Muscle of arm (tissue), 12 donors: ENCODE data around the gene HOXC10. TPM values are rescaled to one million over a fixed set of nuclear protein-coding genes. Genes with fewer than 3 reads are reported as not detected.

Experiments used
- DNase-seq: peaks from one replicate; pipeline ENCODE4 v3.0.0-alpha.2; 2013
- polyA plus RNA-seq, 12 donors: library from polyadenylated mRNA; unstranded; fragments of 120-200 nt; gene quantifications; one replicate each; pipeline ENCODE4 v1.2.1, GENCODE V29; 2013; ENCODE audit not compliant: insufficient read length in 12 of 12

The HOXC10 gene
- polyA plus RNA-seq, 12 donors: 0.20 to 2.0 (median 0.57) TPM; not detected in 4

DNA sequence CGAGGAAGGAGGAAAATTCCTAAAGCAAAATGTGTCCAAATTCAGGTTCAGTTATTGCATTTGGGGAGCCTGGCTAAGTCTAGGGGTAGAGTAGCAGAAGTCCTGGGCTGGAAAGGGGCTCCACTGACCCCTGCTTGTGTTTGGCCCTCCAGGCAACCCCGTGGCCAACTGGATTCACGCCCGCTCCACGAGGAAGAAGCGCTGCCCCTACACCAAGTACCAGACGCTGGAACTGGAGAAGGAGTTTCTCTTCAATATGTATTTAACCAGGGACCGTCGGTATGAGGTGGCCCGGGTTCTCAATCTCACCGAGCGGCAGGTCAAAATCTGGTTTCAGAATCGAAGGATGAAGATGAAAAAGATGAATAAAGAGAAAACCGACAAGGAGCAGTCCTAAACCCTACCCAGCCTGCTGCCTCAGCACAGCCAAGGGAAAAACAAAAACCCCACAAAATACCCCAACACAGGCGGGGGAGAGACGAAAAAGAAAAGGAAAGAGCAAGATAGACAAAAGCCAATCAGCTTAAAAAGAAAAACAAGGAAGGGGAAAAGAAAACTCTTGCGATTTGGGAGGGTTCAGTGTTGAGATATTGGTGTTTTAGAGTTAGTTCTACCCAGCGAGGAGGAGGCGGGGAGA, 17.4 kb downstream of the HOXC10 start:
- DNase-seq: no peak

DNA sequence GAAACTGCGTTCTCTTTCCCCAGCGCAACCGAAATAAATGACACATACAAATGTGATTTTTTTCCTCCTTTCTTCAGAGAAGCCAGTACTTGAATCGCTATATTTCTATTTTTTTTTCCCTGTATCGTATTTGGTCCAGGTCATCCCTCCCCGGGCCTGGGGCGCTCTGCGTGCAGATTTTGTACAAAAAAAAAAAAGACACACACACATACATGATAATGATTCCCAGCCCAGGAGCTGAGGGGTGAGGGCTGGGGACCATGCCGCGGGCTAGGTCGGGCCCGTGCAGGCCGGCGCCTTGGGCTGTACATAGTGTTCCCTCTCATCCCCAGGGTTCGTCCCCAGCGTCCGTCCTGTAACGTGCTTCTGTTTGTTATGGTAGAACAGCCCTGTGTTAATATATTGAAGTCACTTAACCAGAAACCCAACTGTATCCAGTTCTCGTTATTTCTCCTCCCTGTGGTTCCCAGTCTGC, 18.0 kb downstream of the HOXC10 start:
- DNase-seq: no peak

DNA sequence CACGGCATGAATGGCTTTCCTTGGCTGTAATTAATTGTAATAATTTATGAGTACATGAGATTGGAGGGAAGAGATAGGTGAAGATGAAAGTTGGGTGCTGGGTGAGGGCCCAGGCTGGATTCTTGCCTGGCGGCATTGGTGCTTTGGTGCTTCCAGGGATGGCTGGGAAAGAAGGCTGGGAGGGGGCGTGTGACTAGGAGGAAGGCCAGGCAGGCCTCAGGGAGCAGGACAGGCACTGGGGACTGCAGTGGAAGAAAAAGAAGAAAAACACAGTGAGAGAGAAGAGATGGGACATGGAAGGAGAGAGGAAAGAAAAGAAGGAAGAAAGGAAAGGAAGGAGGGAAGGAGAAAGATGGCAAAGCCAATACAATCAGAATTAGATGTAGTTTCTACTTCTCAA, 18.7 kb downstream of the HOXC10 start:
- DNase-seq: no peak

DNA sequence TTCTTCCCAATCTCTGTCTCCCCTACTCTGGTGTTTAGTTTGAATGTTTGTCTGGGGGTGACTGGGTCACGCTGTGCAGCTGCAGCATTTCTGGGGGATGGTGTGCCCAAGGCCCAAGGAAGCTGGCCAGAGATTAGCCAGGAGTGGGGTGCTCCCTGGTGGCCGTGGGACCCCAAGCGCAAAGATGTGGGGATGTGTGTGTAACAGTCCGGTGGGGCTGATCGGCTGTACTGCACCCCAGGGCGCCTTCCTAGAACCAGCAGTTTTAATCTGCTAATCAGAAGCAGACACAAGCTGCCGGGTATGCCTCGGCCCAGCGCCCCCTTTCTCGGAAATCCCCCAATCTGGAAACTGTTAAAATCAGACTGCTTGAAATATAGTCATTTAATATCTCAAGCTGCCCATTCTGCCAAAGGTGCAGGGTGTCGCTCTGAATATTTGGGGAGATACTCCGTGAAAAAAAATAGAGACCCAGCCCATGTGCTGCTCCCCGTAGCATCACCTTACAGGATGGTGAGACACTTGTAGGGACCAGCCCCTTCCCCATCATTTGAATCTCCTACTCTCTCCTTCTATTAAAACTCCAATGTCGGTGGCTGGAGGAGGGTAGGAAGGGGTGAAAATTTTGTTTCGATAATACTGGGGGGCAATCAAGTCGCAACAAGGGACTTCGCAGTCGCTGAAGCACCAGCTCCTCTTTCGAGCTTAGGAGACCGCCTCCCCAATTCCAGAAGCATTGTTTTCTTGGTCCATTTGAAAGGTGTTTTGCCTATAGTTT, 19.3 kb downstream of the HOXC10 start:
- DNase-seq: no peak

DNA sequence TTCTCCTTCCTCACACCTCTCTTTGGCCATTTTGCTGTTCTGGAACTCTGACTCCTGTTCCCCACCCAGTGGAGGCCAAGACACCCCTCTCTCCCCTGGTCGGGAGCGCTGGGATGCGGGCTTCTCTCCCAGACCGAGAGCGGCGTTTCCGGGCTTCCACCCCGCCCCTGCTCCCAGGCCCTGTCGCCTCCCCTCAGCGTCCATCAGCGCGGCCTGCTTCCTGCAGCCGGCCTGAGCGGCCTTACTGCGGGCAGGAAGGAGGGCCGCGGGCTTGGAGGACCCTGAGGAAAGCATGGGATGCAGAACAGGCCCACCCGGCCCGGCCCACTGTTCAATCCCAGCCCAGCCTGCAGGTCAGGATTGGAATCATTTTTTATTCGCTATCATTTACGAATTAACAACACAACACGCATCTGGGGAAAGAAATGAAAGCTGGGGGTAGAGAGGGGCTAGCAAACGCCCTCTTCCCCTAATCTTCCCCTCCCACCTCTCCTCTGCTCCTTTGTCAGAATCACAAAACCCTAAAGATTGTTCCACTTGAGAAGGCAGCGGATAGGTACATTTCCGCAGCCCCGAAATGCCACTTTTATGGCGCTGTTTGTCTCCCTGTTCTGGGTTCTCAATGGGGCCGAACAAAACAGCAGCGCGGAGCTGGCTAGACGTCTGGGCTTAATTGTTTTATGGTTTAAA, 20.0 kb downstream of the HOXC10 start:
- DNase-seq: no peak

DNA sequence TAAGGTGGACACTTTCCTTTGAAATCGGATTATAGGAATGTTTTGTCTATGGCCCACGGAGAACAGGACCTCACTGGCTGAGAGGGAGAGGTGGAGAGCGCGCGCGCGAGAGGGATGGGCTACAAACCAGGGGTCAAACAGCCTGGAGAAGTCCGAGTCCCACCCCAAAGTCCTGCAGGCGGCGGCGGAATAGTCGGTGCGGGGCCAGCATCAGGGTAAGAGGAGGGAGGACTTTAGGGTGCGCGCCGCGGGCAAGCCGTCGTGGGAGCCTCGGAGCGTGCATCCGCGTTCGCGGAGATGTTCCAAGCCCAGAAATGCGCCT, 20.5 kb downstream of the HOXC10 start:
- DNase-seq: no peak

DNA sequence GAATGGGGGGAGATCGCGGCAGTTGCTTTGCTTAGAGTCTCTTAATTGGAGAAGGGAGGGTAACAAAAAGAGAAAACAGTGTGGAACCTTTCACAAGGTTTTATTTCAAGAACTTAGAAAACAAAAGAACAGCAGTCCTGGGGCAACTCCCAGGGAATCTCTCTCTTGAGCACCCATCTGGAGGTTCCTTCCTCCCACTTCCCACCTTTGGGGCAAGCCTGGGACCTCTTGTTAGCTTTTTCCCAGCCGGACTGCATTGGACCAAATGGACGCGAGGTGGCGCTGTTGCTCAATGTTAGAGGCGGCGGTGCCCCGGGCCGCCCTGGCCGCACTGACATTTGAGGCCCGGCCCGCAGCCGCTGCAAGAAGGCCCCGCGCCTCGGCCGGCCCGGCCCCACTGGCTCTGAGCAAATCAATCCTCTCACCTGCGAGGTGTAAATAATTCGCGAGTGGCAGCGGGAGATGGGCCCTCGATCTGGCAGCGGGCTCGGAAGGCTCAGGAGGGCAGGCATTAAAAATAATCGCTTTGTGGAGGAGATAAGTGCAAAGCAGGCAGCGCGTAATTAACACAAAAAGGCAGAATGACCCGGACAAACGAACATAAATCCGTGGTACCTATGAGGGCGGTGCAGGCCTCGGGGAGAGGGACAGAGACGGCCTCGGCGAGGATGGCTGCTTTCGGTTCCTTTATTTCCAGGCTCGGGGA, 21.1 kb downstream of the HOXC10 start:
- peak; percentile 89 for DNase-seq

DNA sequence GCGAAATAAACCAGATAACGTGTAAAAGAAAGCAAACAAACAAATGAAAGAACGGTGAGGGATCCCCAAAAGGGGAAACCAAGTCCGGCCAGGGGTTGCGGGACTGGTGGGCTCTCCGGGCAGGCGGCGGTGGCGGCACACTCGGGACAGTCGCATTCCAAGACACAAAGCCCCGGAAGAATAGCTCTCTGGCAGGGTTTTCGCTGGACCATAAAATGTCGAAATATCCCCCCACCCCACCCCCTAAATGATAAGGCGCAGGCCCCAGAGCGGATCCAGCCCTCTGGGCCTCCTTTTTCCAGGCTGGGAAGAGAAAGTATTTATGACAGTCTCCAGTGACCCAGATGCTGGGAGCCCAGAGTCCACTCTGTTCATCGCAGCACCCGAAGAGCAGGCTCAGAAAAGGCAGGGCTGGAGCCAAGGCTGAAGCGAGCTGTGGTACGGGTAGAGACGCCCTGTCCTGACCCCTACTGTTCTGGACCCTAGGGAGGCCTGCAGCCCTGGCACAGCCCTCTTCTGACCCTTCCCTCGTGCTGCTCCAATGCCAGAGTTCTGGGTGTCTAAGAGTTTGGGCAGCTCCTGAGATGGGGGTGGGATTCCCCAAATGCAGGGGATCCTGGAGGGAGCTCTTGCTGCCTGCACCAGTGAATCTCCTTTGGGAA, 21.7 kb downstream of the HOXC10 start:
- DNase-seq: no peak

DNA sequence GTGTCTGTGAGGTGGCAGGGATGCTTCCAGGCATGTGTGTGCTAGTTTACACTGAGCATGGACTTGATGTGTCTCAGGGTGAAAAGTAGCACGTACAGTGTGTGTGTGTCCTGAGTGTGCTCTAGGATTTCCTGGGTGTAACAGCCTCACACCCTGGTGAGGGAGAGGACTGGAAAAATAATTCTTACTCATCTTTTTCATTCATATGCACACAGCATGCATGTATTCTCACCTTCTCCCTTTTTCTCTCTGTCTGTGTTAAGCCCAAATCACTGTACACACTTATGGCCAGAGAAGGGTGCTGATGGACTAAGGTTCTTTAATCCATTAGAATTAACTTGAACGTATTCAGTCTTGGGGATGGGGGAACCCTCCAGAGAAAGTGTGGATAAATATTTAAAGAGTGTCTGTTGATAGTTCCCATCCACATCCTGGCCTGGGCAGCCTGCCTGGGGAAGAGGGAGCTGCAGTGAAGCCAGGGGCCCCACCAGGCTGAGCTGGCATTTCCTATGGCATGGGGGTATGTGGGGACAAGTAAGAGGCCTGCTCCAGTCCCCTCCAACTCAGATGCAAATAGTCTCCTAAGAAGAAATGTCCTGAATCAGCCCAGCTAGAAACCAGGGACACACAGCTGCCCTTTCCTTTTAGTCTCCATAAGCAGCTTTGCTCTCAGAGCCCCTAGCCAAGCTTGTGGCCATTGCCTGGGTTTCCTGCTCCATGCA, 22.8 kb downstream of the HOXC10 start:
- no peak for DNase-seq

DNA sequence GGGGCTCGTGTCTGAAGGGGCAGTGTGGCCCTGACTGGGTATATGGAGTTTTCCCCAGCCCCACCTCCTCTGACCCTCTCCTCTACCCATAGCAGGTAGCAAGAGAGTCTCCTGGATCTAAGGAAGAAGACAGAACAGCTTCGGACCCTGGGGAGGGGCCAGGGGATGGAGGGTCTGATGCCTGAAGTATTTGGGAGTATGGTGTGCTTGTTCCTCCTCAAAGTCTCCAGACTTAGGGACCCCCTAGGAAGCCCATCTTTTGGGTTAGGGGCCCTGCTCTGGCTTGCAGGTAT, 23.3 kb downstream of the HOXC10 start:
- DNase-seq: no peak

DNA sequence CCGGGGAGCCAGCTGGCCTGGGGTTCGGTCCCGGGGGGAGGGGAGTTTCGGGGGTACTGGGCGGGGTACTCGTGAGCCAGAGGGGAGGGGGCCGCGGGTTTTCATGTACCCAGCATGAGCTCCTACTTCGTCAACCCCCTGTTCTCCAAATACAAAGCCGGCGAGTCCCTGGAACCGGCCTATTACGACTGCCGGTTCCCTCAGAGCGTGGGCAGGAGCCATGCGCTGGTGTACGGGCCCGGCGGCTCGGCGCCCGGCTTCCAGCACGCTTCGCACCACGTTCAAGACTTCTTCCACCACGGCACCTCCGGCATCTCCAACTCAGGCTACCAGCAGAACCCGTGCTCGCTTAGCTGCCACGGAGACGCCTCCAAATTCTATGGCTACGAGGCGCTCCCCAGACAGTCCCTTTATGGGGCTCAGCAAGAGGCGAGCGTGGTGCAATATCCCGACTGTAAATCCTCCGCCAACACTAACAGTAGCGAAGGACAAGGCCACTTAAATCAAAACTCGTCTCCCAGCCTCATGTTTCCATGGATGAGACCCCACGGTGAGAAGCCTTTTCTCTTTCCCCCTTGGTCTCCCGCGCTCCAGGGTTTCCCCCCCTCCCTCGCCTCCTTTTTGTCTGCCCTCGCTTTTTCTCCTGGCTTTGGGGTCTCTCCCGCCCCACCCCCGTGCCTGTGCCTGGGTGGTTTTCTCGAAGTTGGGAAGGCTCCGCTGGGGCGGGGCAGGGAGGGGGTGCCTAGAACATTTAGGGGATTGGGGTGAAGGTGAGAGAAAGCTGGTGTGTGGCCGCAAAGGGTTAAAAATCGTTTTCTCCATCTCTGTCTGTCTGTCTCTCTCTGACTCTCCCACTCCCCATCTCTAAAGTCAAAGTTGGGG, 24.5 kb downstream of the HOXC10 start:
- DNase-seq: no peak

DNA sequence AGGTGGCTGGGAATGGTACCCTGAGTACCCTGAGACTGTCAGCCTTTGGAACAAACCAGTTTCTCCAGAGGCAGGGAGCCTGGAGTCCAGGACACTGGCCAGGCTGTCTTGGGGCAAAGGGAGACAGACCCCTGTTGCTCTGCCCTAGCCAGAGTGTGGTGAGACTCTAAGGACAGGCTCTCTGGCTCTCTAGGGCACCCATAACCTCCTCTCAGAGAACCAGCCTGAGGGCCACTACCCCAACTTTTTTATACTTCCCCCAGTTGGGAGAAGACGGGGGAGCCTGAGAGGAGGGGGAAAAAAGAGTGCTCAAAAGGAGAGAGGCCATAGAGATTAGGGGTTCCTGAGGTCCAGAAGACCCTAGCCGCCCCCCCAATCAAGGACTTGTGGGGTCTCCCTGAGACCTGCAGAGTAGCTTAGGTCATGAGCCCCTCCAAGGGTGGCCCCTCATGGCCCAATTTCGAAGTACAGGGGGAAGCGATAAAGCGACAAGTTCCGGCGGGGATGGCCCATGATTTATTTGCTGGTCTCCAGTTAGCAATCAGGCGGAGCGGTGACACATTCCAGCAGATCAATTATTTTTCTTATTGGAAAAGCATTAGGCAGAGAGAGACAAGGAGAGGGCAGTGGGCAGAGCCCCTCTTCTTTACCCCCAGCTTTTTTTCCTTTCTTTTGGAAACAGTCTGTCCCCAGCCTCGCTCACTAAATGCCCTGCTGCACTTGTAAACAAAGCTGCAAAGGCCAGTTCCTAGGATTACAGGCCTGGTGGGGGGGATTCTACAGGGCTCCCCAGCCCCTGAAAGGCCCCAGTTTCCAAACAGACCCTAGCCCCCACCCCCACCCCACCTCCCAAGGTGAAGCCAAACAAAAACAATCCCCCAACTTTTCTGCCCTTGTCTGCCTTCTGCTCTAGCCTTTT, 25.4 kb downstream of the HOXC10 start:
- DNase-seq: no peak

DNA sequence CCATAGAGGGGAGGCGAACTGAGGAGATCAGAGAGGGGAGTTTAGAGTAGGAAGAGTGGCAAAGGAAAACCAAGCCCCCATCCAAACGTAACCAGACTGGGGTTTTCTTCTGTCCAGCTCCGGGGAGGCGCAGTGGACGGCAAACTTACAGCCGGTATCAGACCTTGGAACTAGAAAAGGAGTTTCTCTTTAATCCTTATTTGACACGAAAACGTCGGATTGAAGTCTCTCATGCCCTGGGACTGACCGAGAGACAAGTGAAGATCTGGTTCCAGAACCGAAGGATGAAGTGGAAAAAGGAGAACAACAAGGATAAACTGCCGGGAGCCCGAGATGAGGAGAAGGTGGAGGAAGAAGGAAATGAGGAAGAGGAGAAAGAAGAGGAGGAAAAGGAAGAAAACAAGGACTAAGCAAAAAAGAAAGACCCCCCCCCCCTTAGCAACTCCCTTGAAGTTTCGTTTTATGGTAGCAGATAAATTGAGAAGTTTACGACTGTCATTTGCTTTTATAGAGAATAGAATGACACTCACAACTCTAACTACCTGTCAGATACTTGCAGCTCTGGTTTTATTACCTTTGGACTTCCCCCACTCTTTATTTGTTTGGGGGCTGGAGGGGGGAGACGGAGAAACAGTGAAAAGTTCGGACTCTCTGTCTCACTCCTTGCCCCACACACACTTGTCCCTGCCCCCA, 26.2 kb downstream of the HOXC10 start:
- DNase-seq: no peak

DNA sequence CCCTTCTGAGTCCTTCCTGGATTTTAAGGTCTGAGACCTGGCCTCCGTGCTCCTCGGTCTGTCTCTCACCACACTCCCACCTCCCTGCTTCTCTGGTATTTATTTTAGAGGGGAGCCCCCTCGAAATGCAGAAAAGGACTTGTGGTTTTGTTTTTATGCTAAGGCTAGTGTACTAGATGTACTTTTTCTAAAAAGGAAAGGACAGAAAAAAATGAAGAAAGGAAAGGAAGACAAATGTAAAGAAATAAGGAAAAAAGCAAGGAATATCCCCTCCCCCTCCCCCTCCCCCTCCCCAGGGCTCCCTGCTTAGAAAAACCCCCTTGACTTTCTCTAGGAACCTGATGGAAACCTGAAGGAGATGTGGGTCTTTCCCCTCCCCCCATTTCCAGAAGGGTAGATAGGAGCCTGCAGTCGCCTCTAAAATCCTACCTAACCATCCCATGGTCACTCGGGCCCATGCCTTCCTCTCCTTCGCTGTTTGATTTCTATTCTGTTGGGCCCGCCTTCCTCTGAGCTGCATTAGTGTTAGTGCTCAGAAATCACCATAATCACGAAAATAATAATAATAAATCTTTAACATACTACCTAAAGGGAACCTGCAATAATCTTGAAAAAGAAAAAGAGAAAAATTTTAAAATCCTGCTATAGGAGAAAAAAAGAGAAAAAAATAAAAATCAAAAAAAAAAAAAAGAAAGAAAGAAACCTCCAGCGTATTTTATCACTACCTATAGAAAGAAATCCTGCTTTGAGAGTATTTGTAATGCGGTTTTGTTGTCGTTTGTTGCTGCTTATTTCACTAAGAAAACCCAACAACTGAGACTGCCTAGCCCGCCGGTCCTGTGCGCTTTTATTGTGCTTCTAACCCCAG, 27.0 kb downstream of the HOXC10 start:
- DNase-seq: no peak

DNA sequence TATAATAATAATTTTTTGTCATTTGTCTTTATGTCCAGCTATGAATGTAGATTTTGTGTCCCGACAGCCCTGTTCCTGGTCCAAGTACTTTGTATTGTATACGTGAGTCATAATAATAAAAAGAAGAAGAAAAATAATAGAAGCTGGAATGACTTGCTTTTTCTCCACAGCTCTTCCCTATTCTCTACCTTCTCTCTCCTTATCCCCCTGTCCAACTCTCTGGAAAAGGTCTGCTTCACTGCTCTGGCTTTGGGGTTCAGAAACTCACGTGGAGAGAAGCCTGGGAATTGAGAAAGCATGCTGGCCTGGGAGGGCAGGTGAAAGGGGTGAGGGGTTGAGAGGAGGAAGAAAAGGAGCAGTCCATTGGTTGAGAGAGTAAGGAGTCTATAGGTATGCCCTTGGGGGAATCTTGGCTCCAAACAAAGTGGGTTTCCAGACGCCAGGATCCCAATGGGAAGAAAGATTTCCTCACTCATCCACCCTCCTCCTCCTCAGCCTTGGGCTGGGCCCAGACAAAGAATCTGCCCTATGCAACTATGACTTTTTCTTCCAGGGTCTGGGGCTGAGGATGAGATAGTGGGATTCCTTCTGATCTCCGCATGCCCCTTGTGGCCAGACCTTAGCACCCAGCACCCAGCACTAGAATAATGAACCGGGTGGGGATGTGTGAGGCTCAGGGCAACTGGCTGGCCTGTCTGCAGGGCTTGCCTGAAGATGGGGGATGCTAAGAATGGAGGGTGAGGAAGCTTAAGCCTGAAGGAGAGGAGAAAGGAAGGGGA, 27.9 kb downstream of the HOXC10 start:
- DNase-seq: no peak

DNA sequence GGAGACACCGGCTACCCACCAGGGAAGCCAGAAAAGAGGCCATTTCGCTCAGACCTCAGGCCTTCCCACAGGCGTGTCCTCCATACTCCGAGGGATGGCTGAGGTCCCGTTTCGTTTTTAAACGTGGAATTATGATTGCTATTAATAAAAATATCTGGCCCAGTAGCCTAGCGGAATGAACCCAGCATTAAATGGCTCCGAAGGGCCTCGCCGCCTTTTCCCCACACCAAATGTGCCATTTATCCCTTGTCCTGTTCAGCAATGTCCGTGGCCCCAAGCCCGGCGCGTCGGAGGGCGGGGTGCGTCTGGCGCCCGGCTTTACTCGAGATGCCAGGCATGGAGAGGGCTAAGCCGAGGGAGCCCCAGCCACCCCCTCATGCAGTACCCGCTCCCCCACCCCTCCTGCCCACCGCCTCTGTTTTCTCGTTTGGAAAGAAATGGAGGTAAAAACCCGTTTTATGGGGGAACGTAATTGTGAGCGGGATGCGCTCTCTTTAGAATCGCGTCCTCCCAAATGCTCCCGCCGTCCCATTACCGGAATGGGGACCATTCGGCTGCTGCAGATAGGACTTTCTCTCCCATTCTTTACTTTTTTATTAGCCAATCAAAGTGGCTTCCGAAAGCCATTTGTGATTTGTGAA, 29.6 kb downstream of the HOXC10 start:
- no peak for DNase-seq
